ENCODE measurements around the gene GNG13. TPM values are rescaled to one million over a fixed set of nuclear protein-coding genes. Genes with fewer than 3 reads are reported as not detected.

Gene GNG13
- total RNA-seq, 1 experiment from 2014 or later = not detected

DNA sequence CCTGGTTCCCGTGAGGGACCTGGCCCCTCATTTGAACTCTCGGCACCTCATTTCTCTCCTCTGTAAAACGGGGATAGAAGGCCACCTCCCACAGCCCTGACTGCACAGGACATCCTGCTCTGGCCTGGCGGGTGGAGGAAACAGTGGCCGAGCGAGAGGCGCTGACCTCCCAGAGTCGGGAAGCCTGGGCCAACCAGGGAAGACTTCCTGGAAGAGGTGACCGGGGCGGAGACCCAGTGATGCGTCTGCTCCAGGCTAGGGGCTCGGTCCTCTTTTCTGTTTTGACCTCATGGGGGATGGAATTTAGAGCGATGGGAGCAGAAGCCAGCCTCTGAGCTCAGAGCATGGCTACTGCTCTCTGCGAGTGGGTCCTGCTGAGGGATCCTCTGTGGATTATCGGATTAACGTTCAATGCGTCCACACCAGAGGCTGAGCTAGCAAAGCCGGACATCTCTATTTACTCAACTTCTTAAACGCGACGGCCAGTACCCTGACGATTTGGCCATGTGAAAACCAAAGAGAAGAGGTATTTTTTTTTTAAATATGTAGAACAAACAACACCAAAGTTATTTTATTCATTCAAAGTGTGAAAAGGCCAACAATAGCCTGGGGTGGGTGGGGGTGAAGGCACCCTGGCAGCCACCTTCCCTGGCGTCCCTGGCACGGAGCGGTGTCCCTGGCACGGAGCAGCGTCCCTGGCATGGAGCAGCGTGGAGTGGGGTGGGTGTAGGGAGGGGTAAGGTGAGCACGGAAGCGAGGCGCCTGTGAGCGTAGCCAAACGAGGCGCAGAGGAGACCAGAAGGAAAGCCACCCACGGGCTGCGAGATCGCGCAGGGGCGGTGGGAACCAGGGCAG lies 49.2 kb downstream of the GNG13 start:
- intact Hi-C loops (cut with micrococcal nuclease; ENCODE audit: unreplicated experiment) = no loop called here
- no TSS peak for BruUV-seq (replicated peaks)
- H3K27ac ChIP-seq (ENCODE audit: low read depth, low read length, poor library complexity, severe bottlenecking) = no peak overlapping the region
- H3K27me3 ChIP-seq (replicated peaks; ENCODE audit: insufficient read depth, low read depth, low read length, poor library complexity) = no peaks in the 10 kb centered on the region
- POLR2A ChIA-PET (ENCODE audit: low non-redundant PET) = no interaction called here
- no peaks in the 10 kb centered on the region for H3K4me1 ChIP-seq (ENCODE audit: insufficient read depth, low read length, poor library complexity, severe bottlenecking)
- CTCF ChIA-PET = no interaction called here
- H3K4me3 ChIP-seq (ENCODE audit: low read depth, low read length, poor library complexity, severe bottlenecking) = no peak overlapping the region
- DNase-seq (ENCODE audit: low spot score) = no peak
- H3K9me3 ChIP-seq (ENCODE audit: low read depth, low read length, poor library complexity, severe bottlenecking) = no peaks in the 10 kb centered on the region
- no peaks in the 10 kb centered on the region for H3K36me3 ChIP-seq (ENCODE audit: insufficient read depth, low read length, poor library complexity, severe bottlenecking)
- no peak for TF ChIP-seq EZH2 (IDR thresholded peaks at IDR 0.05; ENCODE audit: borderline replicate concordance, low read depth, low read length, poor library complexity, severe bottlenecking)
- TF ChIP-seq, protein P1, sequence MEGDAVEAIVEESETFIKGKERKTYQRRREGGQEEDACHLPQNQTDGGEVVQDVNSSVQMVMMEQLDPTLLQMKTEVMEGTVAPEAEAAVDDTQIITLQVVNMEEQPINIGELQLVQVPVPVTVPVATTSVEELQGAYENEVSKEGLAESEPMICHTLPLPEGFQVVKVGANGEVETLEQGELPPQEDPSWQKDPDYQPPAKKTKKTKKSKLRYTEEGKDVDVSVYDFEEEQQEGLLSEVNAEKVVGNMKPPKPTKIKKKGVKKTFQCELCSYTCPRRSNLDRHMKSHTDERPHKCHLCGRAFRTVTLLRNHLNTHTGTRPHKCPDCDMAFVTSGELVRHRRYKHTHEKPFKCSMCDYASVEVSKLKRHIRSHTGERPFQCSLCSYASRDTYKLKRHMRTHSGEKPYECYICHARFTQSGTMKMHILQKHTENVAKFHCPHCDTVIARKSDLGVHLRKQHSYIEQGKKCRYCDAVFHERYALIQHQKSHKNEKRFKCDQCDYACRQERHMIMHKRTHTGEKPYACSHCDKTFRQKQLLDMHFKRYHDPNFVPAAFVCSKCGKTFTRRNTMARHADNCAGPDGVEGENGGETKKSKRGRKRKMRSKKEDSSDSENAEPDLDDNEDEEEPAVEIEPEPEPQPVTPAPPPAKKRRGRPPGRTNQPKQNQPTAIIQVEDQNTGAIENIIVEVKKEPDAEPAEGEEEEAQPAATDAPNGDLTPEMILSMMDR (conservative IDR thresholded peaks at IDR 0.05; ENCODE audit: low read depth, low read length) = no peak

DNA sequence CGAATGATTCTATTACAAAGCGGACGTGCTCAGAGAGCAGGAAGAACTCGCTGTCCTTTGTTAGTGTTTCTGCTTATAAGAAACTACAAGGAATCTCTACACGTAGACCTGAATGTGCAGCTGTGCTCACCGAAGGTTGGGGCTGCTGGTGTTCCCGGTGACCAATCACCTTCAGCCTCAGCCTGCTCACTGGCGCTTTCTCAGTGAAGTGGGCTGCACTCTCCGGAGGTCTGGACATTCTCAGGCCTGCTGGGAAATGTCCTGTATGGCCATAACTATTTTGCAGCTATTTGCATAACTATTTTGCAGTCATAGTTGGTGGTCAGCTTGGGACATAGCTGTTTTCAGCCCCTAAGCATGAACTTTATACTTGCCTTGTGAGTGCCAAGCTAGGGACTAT lies 50.0 kb downstream of the GNG13 start:
- H3K9me3 ChIP-seq (ENCODE audit: low read depth, low read length, poor library complexity, severe bottlenecking) = no peaks in the 10 kb centered on the region
- H3K36me3 ChIP-seq (ENCODE audit: insufficient read depth, low read length, poor library complexity, severe bottlenecking) = no peaks in the 10 kb centered on the region
- no peak for DNase-seq (ENCODE audit: low spot score)
- no peak overlapping the region for H3K4me3 ChIP-seq (ENCODE audit: low read depth, low read length, poor library complexity, severe bottlenecking)
- TF ChIP-seq, protein P1 (conservative IDR thresholded peaks at IDR 0.05; ENCODE audit: low read depth, low read length) = no peak
- no peak for TF ChIP-seq EZH2 (IDR thresholded peaks at IDR 0.05; ENCODE audit: borderline replicate concordance, low read depth, low read length, poor library complexity, severe bottlenecking)
- ChIA-PET POLR2A (ENCODE audit: low non-redundant PET) (no interaction called here), CTCF (no interaction called here)
- H3K4me1 ChIP-seq (ENCODE audit: insufficient read depth, low read length, poor library complexity, severe bottlenecking) = no peaks in the 10 kb centered on the region
- H3K27ac ChIP-seq (ENCODE audit: low read depth, low read length, poor library complexity, severe bottlenecking) = no peak overlapping the region
- no peaks in the 10 kb centered on the region for H3K27me3 ChIP-seq (replicated peaks; ENCODE audit: insufficient read depth, low read depth, low read length, poor library complexity)
- intact Hi-C loops (cut with micrococcal nuclease; ENCODE audit: unreplicated experiment) = no loop called here
- no TSS peak for BruUV-seq (replicated peaks)

DNA sequence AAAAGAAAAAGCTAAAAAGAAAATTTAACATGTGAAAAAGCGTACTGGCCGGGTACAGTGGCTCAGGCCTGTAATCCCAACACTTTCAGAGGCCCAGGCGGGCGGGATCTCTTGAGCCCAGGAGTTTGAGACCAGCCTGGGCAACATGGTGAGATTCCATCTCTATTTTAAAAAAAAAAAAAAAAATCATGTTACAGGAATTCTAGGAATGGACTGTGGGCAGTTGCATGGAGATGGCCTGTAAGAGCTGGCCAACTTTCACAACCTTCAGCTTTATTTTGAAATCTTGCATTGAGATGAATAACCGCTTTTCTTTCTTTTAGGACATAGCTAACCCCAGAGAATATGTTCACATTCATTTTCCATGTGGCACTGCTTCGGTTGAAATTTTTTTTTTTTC lies 51.5 kb downstream of the GNG13 start:
- no peaks in the 10 kb centered on the region for H3K27me3 ChIP-seq (replicated peaks; ENCODE audit: insufficient read depth, low read depth, low read length, poor library complexity)
- no peak overlapping the region for H3K4me3 ChIP-seq (ENCODE audit: low read depth, low read length, poor library complexity, severe bottlenecking)
- ChIA-PET POLR2A (ENCODE audit: low non-redundant PET) (no interaction called here), CTCF (interaction anchor here (0.7 kb wide), 1 partner anchor 8 kb away, joined by 3 read pairs; the partner anchor contains the start of gene CIAO3)
- no TSS peak for BruUV-seq (replicated peaks)
- no peak for DNase-seq (ENCODE audit: low spot score)
- intact Hi-C loops (cut with micrococcal nuclease; ENCODE audit: unreplicated experiment) = no loop called here
- no peak overlapping the region for H3K27ac ChIP-seq (ENCODE audit: low read depth, low read length, poor library complexity, severe bottlenecking)
- TF ChIP-seq EZH2 (IDR thresholded peaks at IDR 0.05; ENCODE audit: borderline replicate concordance, low read depth, low read length, poor library complexity, severe bottlenecking) = no peak
- TF ChIP-seq, protein P1 (conservative IDR thresholded peaks at IDR 0.05; ENCODE audit: low read depth, low read length) = no peak
- no peaks in the 10 kb centered on the region for H3K36me3 ChIP-seq (ENCODE audit: insufficient read depth, low read length, poor library complexity, severe bottlenecking)
- no peaks in the 10 kb centered on the region for H3K9me3 ChIP-seq (ENCODE audit: low read depth, low read length, poor library complexity, severe bottlenecking)
- no peaks in the 10 kb centered on the region for H3K4me1 ChIP-seq (ENCODE audit: insufficient read depth, low read length, poor library complexity, severe bottlenecking)

Small RNA genes lying within 50 kb of the gene (microRNA-seq; reads per million reads assigned to microRNA genes)
- gene MIR662 = not detected

Other genes with a start within 250 kb of the GNG13 start
- gene PRR35, start 240.3 kb downstream of the GNG13 start, total RNA-seq (2021) = 0.13 TPM in 1 of 2 replicates, not detected in the other
- 0.21 and 0.52 TPM in 2 replicates for gene NHLRC4, start 233.7 kb downstream of the GNG13 start, total RNA-seq (2021)
- 59.4 and 65.7 TPM in 2 replicates for gene PIGQ, start 230.8 kb downstream of the GNG13 start, total RNA-seq (2021)
- 19.9 and 20.6 TPM in 2 replicates for gene RAB40C, start 210.7 kb downstream of the GNG13 start, total RNA-seq (2021)
- 1.7 and 1.8 TPM in 2 replicates for gene WFIKKN1, start 169.7 kb downstream of the GNG13 start, total RNA-seq (2021)
- 136 and 138 TPM in 2 replicates for gene METTL26, start 164.4 kb downstream of the GNG13 start, total RNA-seq (2021)
- gene MCRIP2, start 158.9 kb downstream of the GNG13 start, total RNA-seq (2021) = 22.4 and 27.1 TPM in 2 replicates
- gene WDR90, start 151.4 kb downstream of the GNG13 start, total RNA-seq (2021) = 143 and 147 TPM in 2 replicates
- 184 and 193 TPM in 2 replicates for gene RHOT2, start 132.6 kb downstream of the GNG13 start, total RNA-seq (2021)
- 1.5 and 2.3 TPM in 2 replicates for gene RHBDL1, start 125.1 kb downstream of the GNG13 start, total RNA-seq (2021)
- gene STUB1, start 120.3 kb downstream of the GNG13 start, total RNA-seq (2021) = 88.2 and 95.2 TPM in 2 replicates
- 78.1 and 87.1 TPM in 2 replicates for gene JMJD8, start 116.4 kb downstream of the GNG13 start, total RNA-seq (2021)
- 17.7 and 18.2 TPM in 2 replicates for gene WDR24, start 110.3 kb downstream of the GNG13 start, total RNA-seq (2021)
- gene FBXL16, start 94.9 kb downstream of the GNG13 start, total RNA-seq (2021) = 1.1 and 2.7 TPM in 2 replicates
- gene METRN, start 85.6 kb downstream of the GNG13 start, total RNA-seq (2021) = 0.86 and 1.8 TPM in 2 replicates
- gene ANTKMT, start 79.6 kb downstream of the GNG13 start, total RNA-seq (2021) = 21.2 and 26.0 TPM in 2 replicates
- gene CCDC78, start 74.3 kb downstream of the GNG13 start, total RNA-seq (2021) = 0.28 and 1.4 TPM in 2 replicates
- gene HAGHL, start 73.6 kb downstream of the GNG13 start, total RNA-seq (2021) = 2.5 and 3.5 TPM in 2 replicates
- 48.4 and 50.0 TPM in 2 replicates for gene CIAO3, start 59.7 kb downstream of the GNG13 start, total RNA-seq (2021)
- gene MSLN, start 40.0 kb downstream of the GNG13 start, total RNA-seq (2021) = not detected in 2 replicates
- 36.1 and 41.1 TPM in 2 replicates for gene RPUSD1, start 12.4 kb downstream of the GNG13 start, total RNA-seq (2021)
- gene CHTF18, start 12.1 kb downstream of the GNG13 start, total RNA-seq (2021) = 124 and 125 TPM in 2 replicates
- gene LMF1, start 170.2 kb upstream of the GNG13 start, total RNA-seq (2021) = 21.0 and 26.3 TPM in 2 replicates
- gene SOX8, start 181.0 kb upstream of the GNG13 start, total RNA-seq (2021) = 1.4 and 2.0 TPM in 2 replicates